Stimulated activated CD8-positive, alpha-beta memory T cell treated with anti-CD3 and anti-CD28 coated beads, Interleukin-12 subunit alpha, Interleukin-12 subunit beta, amount 100 ng/mL, for 24 hours (primary cell): ENCODE data around the gene WASF2.
"Not testable (repeated sequence)": the region's sequence is repeated elsewhere in the genome, so short reads cannot be mapped to it uniquely, and the experiment has no call there.

Experiments
- DNase-seq: peaks from one replicate; pipeline ENCODE4 v3.0.0-alpha.2; 2020; ENCODE audit errors: extremely low read depth

Gene WASF2

DNA sequence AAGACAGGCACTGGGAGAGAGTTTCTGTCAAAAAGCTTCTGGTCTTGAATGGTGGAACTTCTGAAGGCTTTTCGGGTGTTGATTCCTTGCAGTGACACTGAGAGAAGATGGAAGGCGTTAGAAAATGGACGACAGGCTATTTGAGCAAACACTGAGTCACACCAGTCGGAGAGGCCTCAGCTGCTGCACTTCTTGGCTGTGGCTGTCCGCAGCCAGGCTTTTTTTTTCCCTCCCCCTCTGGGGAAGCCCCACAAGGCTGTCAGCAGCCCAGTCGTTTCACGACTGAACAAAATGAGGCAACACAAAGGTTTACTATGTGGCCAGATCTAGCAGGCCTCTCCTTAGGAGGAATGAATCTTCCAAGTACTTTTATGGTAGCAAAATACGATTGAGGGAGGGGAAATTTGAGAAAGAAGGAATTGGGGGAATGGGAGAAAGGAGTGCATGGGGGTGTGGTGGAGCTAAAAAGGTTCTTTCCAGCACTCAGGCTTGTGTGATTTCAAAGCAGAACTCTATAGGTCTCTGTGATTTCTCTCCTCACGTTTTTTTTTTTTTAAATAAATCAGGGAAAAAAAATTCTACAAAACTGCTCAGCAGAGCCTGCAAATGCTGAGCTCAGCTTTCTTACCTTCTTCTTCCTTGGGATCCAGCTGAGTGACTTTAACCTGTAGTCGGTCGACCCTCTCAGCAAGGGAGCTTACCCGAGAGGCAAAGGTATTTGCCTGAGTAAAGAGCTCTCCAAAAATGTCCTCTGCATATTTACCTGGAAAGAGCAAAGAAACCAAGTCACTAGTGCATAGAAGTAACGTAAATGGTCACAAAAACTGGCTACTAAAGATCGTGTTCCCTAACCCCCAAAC, 71.4 kb downstream of the WASF2 start:
- DNase-seq = no peak

DNA sequence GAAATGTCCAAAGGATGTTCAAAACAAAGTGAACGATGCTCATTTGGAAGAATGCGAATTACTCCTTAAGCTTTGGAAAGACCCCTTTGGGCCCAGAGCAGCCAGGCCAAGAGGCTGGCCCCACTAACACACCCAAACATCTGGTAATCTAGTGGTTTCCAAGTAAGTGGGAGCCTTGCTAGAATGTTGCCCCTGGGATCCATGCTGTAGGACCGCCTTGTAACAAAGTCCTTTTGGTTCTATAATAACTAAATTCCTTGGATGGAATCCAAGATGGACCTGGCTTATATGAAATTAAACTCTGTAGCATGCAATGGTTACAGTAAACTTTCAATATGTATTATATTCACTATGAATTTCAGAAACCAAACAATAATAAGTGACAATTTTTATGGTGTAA, 72.3 kb downstream of the WASF2 start:
- DNase-seq = no peak

DNA sequence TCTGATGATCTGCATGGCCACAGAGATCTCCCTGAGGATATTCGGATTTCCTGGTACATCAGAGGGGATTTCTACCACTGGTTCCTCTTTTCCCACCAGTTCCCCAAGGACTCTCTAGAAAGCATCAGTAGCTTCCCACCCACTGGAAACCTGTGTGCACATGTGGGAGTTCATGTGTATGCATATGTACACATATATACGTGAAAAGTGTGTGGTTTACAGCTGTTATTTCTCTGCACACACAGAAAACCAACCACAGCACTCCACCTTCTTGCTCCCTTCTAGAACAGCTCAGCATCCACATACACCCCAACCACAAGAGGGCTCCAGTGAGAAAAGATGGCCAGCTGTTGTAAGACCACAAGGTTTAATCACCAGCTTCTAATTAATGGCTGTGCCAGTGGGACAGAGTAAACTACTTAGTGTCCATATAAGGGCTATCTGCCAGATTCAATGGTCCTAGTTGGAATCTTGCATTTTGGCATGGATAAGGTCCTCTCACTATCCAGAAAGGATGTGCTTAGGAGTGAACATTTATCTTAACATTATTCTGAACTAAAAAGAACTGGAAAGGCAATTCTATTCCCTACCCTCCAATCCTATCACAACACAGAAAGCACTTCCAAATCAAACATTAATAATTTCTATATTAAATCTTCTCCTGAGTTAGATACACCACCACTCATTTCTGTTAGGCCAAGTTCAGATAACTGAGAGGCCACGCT, 73.4 kb downstream of the WASF2 start:
- no peak for DNase-seq

DNA sequence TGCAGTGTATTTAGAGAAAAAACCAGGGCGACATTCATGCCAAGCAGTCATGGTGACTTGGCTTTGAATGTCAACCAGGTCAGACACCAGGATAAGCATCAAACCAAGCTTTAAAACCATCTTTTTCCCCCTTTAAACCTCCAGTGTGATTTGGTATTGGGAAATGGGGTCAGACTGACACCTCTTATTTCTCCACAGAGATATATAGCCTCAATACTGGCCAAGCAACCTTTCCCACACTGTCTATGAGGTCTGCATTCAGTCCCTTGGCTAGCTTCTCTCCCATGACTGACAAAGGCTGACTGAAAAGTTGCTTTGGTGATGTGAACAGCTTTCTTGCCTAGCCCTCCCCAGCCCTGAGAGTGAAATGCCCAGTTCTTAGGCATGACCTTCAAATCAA, 75.9 kb downstream of the WASF2 start:
- no peak for DNase-seq

DNA sequence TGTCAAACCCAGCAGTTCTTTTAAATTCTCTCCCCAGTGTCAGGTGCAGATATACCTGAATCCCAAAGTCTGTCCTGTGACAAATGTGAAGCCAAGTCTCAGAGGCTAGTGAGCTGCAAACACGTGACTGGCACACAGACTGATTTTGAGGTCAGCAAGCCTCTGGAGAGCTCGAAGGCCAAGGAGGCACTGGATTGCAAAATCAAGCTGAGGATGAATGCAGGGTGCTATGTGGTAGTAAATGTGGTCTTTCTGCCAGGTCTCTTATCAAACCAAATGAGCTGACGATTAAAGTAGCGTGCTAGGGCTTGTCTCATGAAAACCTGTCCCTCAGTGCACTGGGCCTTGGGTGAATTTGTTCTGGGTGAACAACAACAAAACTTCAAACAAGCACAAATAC, 77.0 kb downstream of the WASF2 start:
- no peak for DNase-seq

DNA sequence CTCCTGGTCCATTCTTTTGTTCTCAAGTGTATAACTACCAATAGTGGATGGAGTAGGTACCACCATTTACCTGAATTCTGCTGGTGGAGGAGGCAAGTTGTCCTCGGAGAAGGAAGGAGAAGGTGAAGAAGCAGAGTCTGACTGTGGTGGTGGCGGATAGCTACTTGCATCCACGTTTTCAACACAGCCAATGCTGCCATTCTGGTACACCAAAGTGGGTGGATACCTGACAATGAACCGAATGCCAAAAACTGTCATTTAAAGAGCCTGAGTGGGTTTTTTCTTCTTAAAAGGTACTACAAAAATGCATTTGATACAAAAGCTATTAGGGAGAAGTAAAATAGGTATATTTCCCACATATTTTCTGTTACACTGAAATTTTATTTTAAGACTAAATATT, 77.5 kb downstream of the WASF2 start:
- DNase-seq = no peak

DNA sequence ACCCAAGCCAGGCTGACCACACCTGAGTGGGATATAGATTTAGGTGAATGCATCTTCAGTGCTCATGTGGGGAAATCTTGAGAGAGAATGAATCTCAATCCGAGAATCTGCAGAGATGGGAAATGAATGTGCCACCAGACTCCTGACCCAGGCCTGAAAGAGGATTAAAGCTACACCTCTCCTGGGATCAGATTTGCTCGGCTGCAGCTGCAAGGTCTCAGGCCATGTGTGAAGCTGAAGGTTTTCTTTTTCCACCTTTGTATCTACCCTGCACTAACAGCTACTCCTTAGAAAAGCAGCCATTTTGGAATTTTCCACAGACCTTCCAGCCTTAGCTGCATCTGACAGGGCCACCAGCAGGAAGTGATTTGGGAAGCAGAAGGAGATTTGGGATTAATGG, 79.3 kb downstream of the WASF2 start:
- no peak for DNase-seq

DNA sequence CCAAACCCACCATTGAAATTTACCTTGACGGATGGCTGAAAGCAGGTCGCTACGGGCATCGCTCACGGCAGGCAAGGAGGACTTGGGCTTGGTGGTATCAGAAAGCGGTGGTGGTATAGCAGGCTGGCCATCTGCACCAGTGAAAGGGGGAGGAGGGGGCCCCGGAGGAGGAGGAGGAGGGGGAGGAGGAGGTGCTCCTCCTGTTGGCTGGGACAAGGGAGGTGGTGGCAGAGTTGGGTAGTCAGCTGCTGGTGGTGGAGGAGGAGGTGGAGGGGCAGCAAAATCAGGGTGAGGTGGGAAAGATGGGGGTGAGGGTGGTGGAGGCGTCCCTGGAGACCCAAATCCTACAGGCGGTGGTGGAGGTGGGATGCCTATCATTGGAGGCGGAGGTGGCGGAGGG, 80.3 kb downstream of the WASF2 start:
- no peak for DNase-seq

DNA sequence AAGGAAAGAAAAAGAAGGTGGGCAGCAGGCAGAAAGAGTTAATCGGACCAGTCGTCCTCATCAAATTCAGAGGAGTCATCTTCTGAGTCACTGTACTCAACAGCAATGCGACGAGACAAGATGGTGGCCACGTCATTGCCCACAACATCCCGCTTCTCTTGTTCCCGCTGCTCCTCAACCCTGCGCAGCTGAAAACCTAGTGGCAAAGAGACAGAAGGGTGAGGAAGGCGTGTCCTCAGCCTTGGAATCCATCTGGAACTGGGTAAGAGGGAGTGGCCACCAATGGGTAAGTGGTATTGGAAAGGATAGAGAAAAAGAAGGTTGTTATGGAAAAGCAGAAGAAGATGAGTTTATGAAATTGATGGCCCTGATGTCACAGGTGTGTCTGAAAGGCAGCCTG, 81.8 kb downstream of the WASF2 start:
- no peak for DNase-seq

DNA sequence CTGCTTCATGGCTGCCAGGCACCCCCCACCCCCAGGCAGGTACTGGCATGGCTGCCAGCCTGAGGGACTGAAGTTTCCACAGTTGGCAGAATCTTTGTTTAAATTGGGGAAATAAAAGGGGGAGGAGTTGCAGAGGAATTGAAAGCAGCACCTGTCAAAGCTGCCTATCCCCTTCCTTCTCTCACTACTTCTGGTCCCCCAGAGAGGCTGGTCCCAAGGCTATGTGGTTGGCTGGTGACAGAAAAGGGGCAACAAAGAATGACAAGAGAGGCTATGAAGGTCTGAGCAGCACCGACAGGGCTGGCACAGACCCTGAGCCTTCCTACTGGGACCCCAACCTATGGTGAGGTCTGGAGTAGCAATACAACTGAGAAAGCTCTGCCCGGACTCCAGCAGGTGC, 83.2 kb downstream of the WASF2 start:
- DNase-seq = not testable (repeated sequence)

DNA sequence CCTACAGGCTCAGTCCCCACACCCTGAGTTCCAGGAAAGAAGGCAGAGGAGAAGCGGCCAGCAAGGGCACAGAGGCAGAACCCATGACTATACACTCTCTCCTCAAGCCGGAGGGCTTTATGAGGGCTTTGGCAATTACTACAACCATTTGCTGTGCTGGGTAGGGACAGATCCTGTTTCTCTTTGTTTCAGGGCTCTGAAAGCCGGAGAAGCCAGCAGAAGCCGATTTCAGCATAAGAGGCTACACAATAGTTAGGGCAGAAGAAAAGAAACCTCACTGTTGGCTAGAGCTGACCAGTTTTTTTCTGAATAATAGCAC, 83.6 kb downstream of the WASF2 start:
- DNase-seq = no peak

DNA sequence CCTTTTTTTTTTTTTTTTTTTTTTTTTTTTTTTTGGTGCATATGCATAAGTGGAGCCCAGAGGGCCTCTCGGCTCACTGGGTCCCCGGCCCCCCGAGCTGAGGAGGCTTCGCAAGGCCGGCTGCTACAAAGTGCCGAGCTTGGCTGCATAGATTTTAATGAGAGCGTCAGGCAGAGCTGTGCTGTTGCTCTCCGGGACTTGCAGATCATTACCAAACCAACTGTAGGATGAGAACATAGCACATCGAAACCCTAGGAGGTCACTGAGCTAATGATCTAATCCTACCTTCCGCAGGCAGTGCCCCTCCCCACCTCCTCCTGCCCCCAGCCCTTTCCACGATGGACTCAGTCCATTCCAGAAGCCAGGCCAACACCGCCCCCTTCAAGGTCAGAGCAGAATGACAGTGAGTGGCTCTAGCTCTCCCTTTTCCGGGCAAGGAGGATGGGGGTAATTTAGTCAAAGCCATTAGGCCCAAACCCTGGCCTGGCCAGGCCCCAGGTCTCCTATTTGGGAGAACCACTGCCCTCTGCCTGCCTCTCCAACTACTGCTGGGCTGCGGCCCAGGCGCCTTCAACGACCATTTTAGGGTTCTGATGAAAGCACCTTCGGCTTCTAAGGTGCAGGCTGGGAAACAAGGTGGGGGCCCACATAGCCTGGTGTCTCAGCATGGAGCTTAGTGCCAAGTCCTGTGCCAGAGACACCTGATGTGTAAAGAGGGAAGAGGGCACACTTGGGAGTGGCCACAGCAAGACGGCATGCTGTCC, 84.2 kb downstream of the WASF2 start:
- not testable (repeated sequence) for DNase-seq

DNA sequence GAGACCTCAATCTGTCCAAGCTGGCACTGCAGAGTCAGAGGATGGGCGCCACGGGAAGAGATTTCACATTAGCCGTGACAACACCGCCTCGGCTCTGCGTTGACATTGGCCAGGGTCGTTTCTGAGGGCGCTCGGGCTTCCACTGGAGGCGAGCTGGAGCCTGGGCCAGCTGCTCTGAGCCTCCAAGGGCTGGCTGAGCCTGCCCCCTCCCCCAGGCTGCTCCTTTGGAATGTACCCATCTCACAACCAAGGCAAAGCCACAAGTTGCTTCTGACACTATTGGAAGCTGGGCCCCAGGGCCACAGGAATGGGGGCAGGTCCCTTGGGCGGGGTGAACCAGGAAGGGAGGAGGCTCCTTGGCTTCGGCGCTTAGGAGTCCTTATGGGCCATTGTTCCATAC, 84.9 kb downstream of the WASF2 start:
- DNase-seq = no peak

DNA sequence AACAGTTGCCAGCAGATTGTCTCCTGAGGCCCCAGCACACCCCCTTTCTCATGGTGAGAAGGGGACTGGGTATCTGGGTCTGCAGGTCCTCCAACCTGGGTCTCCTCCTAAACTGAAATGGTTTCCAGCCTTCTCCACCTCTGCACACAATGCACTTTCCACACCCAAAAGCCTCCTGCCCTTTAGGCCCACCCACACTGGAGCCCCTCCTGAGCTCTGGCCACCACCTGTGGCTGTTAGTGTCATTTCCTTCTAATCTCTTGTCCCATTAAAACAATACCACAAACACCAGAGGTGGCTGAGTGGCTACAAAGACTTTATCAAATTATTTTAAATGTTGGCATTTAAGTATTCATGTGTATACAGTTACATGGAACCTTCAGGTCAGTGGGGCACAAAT, 86.0 kb downstream of the WASF2 start:
- no peak for DNase-seq

DNA sequence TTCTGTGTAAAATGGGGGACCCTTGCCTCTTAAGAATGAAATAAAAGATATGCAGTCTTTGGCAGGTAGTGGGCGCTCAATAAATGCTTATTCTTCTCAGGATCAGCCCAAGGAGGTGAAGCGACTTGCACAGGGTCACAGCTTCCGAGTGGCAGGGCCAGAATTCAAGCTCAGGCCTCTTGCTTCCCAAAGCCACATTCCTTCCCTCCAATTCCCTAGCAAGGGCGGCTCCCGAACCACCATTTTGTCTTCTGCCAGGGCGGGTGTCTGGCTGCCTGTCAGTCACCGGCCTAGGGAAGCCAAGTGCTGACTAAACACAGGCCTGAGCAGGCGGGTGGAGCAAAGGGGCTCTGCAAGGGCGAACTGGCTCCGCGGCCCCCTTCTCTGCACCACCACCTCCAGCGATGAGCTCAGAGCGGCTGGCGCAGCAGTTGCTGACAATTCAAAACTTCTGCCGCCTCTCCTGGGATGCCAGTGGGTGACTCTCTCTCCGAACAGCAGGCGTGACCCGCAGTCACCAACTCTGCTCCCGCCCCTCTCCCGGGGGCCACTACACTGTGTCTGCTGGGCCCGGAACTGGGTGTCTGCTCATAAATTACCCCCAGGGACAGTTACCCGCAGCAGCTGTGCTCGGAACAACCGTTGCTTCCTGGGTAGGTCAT, 86.8 kb downstream of the WASF2 start:
- DNase-seq = no peak

DNA sequence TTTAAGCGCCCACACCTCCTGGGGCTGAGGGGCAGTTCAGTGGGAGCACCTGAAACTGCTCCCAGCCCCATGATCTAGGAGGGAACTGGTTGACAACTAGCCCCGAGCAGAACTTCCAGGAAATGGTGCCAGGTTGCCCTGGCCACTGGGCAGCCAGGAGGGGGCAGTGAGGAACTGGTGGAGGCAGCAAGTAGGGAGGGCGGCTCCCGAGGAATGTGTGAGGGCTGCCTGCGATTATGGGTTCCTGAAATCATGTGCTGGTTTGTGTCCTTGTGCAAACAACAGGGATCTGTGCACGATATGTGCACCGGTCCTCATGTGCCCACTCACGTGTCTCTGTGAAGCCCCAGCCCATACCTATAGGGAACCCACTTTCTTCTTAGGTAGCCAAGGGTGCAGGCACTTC, 87.6 kb downstream of the WASF2 start:
- no peak for DNase-seq

DNA sequence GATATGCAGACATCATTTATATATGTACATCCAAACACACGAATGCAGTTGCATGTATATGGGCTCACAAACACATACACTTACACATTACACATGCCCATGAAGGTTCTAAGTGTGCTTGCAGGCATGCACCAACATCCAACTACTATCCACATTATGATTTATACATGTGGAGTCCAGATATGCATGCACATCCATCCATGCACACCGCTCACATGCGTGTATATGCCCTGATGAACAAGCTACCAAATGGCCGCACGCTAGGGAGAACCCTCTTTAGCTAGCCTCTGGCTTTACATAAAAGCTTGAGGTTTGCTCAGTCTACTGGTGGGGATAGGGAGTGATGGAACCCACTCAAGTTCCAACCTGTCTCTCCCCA, 89.0 kb downstream of the WASF2 start:
- no peak for DNase-seq

DNA sequence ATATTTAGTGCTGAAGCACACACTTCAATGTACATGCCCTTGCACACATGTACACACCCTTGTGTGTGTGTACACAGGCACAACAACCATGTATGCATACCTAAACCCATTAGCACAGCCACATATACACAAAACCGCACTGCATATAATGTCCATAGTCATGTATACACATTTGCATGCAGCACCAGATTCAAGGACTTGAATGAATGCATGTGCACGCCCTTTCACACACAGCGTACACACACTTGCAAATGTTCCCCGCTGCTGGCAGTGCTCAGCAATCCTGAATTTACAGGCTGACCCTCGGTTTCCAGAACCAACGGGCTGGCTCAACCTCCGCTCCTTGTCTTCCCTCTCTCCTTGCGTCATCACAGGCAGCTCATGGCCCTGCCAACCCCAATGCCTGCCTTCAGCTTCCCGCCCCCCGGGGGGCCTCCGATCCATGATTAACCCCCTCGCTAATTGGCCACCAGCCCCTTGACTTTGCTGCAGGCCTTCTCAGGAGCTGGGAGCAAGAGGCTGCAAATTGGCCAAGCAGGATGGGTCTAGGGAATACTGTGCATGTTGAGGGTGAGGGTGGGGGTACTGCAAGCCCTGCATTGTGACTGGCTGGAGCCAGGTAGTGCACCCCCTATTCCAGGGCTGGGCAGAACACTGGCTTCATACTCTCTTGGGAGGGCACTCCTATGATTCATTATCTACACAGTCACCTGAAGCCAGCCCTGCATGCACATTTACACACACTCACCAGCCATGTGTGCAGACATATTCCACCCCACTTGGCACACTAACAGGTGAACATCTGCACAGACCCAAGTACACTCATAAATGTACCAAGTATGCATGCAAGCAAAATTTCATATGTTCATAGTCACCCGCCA, 89.6 kb downstream of the WASF2 start:
- DNase-seq = no peak

DNA sequence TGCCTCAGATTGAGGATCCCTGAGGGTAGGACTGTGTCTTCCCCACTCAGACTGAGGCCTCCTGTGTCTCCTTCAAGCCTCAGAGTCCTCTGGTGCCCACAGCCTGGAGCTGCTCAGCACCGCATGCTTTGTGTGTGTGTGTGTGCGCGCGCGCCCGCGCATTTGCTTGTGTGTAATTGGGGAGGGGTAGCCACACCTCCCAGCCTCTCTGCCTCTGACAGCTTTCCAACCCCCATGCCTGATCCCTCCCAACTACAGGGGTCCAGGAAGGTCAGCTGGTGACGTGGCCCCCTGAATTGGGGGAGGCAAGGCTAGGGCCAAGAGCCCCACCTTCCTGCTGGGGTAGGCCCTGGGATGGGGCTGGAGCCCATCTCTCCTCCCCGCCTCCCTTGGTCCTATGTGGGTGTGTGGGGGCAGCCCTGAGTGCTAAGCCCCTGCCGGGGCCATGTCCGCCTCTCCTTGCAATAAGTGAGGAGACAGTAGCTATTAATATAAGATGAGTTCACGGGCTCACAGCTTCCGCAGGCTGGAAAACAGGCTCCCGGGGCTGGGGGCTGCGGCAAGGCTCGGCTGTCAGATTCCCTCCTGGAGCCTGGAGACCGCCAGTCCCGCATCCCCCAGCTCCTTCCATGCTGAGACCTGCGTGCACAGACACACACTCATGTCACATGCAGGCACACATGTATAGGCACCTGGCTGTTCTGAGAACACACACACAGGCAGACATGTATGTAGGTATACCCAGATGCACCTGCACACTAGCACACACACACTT, 90.5 kb downstream of the WASF2 start:
- DNase-seq = no peak

DNA sequence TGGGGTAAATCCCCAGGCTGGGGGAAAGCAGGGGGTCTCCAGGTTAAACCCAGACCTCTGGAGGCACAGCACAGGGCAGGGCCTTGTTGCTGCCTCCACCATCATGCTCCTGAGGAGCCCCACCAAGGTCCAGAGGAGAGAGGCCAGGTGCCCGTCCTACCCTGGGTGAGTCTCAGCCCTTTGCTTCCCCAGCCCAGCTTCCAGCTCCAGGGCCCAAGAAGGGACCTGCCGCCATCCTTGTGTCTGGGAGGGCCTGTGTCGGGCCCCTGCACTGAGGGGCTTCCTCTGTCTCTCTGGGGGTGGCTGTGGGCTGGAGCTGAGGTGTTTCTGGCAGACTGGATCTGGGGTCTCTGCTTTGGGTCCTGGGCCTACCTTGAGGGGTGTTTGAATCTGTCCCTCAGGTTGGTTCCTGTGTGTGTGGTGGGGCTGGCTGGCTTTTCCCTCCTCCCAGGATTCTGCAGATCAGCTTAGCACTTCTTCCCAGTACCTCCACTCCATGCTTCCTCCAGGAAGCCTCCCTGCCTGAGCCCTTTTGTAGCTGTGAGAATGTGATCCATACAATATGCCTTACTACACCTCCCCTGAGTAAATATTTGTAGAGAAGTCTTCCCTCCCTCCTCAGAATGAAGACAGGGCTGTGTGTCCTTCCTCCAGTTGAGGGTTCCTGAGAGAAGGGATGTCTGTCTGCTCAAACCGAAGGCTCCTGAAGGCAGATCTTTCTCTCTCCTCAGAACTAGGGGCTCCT, 91.4 kb downstream of the WASF2 start:
- DNase-seq = no peak
